Endothelial cell of umbilical vein (primary cell): ENCODE results near the gene MAGI1. TPM values are rescaled to one million over a fixed set of nuclear protein-coding genes. Genes with fewer than 3 reads are reported as not detected.

Experiments
- BruUV-seq: library from RNA; stranded (reverse); fragments of 400-500 nt; replicated peaks from 2 replicates; lab custom pipeline; 2021; lab: Mats Ljungman, UMichigan
- CTCF ChIA-PET: fragments of 300-600, 350-600 bp; sonication (Branson Sonifier 250); formaldehyde crosslinking; loops from one replicate; lab custom pipeline; 2021; ENCODE audit warnings: antibody characterized with exemption, inconsistent platforms; lab: Charles Lee
- POLR2A ChIA-PET: fragments of 300-600, 350-600 bp; sonication (Branson Sonifier 250); formaldehyde crosslinking; loops from one replicate; lab custom pipeline; 2021; ENCODE audit warnings: antibody characterized with exemption, inconsistent platforms; lab: Charles Lee
- DNase-seq: peaks from one replicate; pipeline ENCODE4 v3.0.0-alpha.2; 2011; ENCODE audit warnings: low read depth, low spot score
- FAIRE-seq: peaks from 2 replicates; lab custom pipeline; 2011; peaks lifted over from hg19 to GRCh38; lab: Jason Lieb, UNC
- H2AFZ ChIP-seq: 2 replicates; pipeline ENCODE4 v1.6.0; 2012; ENCODE audit warnings: low read depth, low read length, control low read depth, inconsistent platforms
- H3K27ac ChIP-seq: 2 replicates; pipeline ENCODE4 v1.5.1; 2011; ENCODE audit warnings: low read depth, mild to moderate bottlenecking, control low read depth, low read length, moderate library complexity; ENCODE audit not compliant: insufficient read depth
- H3K27me3 ChIP-seq, 2 experiments: 2 replicates each; pipeline versions ENCODE4 v1.6.0 to v1.6.1; 2011; ENCODE audit warnings: low read length in 2 of 2, mixed read lengths in 1 of 2; ENCODE audit not compliant: control insufficient read depth in 2 of 2, insufficient read depth in 2 of 2
- H3K36me3 ChIP-seq, 2 experiments: 2 replicates in 1 of 2; 3 replicates in 1 of 2; pipeline ENCODE4 v1.5.1; 2011; ENCODE audit warnings: low read length in 2 of 2, mild to moderate bottlenecking in 1 of 2, moderate library complexity in 1 of 2; ENCODE audit not compliant: control insufficient read depth in 2 of 2, insufficient read depth in 2 of 2; ENCODE audit errors: extremely low read depth in 1 of 2
- H3K4me1 ChIP-seq: 3 replicates; pipeline ENCODE4 v1.5.1; 2011; ENCODE audit warnings: mild to moderate bottlenecking, low read length; ENCODE audit not compliant: control insufficient read depth, insufficient read depth; ENCODE audit errors: extremely low read depth
- H3K4me2 ChIP-seq: 2 replicates; pipeline ENCODE4 v1.6.1; 2011; ENCODE audit warnings: low read length, control low read depth, mixed read lengths; ENCODE audit not compliant: insufficient read depth
- H3K4me3 ChIP-seq, 3 experiments: fragments of 200-600 bp in 1 of 3; sonication (generic), shearing (Covaris generic) in 1 of 3; replicated peaks in 1 of 3; 2 replicates each; pipeline ENCODE4 v1.5.1; 2011 to 2016; ENCODE audit warnings: control low read depth in 3 of 3, low read length in 3 of 3, mild to moderate bottlenecking in 2 of 3, inconsistent platforms in 1 of 3, low read depth in 1 of 3, moderate library complexity in 1 of 3; ENCODE audit not compliant: insufficient read depth in 1 of 3
- H3K79me2 ChIP-seq: 2 replicates; pipeline ENCODE4 v1.6.0; 2012; ENCODE audit warnings: low read length, inconsistent platforms; ENCODE audit not compliant: control insufficient read depth, insufficient read depth
- H3K9ac ChIP-seq: replicated peaks from 2 replicates; pipeline ENCODE3; 2011; ENCODE audit warnings: low read length, control low read depth; ENCODE audit not compliant: insufficient read depth; ENCODE audit errors: extremely low read depth
- H3K9me1 ChIP-seq: replicated peaks from 3 replicates; pipeline ENCODE4 v1.6.0; 2011; ENCODE audit warnings: mild to moderate bottlenecking, low read length; ENCODE audit not compliant: control insufficient read depth, insufficient read depth; ENCODE audit errors: extremely low read depth
- H3K9me3 ChIP-seq: replicated peaks from 2 replicates; pipeline ENCODE4 v1.5.1; 2012; ENCODE audit warnings: low read length, inconsistent platforms; ENCODE audit not compliant: control insufficient read depth, insufficient read depth
- H4K20me1 ChIP-seq: replicated peaks from 2 replicates; pipeline ENCODE3; 2011; ENCODE audit warnings: mild to moderate bottlenecking, low read length; ENCODE audit not compliant: control insufficient read depth, insufficient read depth; ENCODE audit errors: extremely low read depth
- CTCF ChIP-seq, 2 donors: IDR thresholded peaks; 1 replicate in 1 of 2; 2 replicates in 1 of 2; pipeline ENCODE4 v1.5.1; 2011; ENCODE audit warnings: low read length in 2 of 2, mild to moderate bottlenecking in 2 of 2, moderate library complexity in 2 of 2, control low read depth in 1 of 2, inconsistent platforms in 1 of 2, low read depth in 1 of 2; ENCODE audit not compliant: insufficient read depth in 1 of 2; ENCODE audit errors: extremely low read depth in 1 of 2
- EZH2 ChIP-seq: IDR thresholded peaks from 2 replicates; pipeline ENCODE4 v1.6.1; 2012; ENCODE audit warnings: borderline replicate concordance, low read depth, mild to moderate bottlenecking, moderate library complexity, low read length, inconsistent platforms; ENCODE audit not compliant: severe bottlenecking
- FOS ChIP-seq: IDR thresholded peaks from 2 replicates; pipeline ENCODE4 v1.6.1; 2011; ENCODE audit warnings: mild to moderate bottlenecking, low read length, moderate library complexity, borderline replicate concordance; ENCODE audit not compliant: insufficient read depth
- GATA2 ChIP-seq: IDR thresholded peaks from 2 replicates; pipeline ENCODE4 v1.7.0; 2011; ENCODE audit warnings: low read depth, mild to moderate bottlenecking, moderate library complexity, mixed read lengths, low read length; ENCODE audit not compliant: insufficient read length, insufficient read depth
- JUN ChIP-seq: IDR thresholded peaks from 2 replicates; pipeline ENCODE4 v1.6.1; 2011; ENCODE audit warnings: borderline replicate concordance, low read depth; ENCODE audit not compliant: insufficient read length, insufficient read depth
- MYC ChIP-seq: IDR thresholded peaks from one replicate; pipeline ENCODE4 v1.6.1; 2011; ENCODE audit warnings: mild to moderate bottlenecking, low read depth, low read length
- POLR2A ChIP-seq: IDR thresholded peaks from 2 replicates; pipeline ENCODE4 v1.6.1; 2012; ENCODE audit warnings: low read depth, mild to moderate bottlenecking, control low read depth, low read length
- POLR2AphosphoS5 ChIP-seq: IDR thresholded peaks from 2 replicates; pipeline ENCODE4 v1.6.1; 2012; ENCODE audit warnings: low read depth, mild to moderate bottlenecking, control low read depth, low read length, moderate library complexity; ENCODE audit not compliant: insufficient read depth
- dilution Hi-C: fragments of 300-500 bp; cut with MboI; formaldehyde crosslinking; loops from one replicate; pipeline ENCODE4 v1.15.0; 2019; ENCODE audit warnings: low sequenced_read_pairs; ENCODE audit not compliant: extremely low pct_ligation_motif_present
- intact Hi-C: fragments of 100-400 bp; cut with micrococcal nuclease; formaldehyde crosslinking; loops from one replicate; pipeline ENCODE4 v1.10.0; 2022
- polyA plus RNA-seq, 4 experiments: library from polyadenylated mRNA; depleted of rRNA in 3 of 4; stranded (reverse) in 3 of 4; unstranded in 1 of 4; fragments of >200 nt; gene quantifications; 2 replicates each; pipeline versions ENCODE4 v1.2.1 to v1.2.3, GENCODE V29; 2011 to 2012; ENCODE audit warnings: missing spikeins in 1 of 4
- total RNA-seq: library from RNA; stranded (reverse); gene quantifications from 2 replicates; pipeline ENCODE4 v1.2.3, GENCODE V29; 2021
- TF ChIP-seq, protein P1 (sequence below): IDR thresholded peaks from 2 replicates; pipeline ENCODE4 v1.6.1; 2011; ENCODE audit not compliant: insufficient read depth, insufficient read length

MAGI1 gene
- total and polyA plus RNA-seq, 2 donors (not counting 3 experiments of a cell fraction or from before 2014, with no cell fraction given) = 10.1 to 47.9 TPM

DNA sequence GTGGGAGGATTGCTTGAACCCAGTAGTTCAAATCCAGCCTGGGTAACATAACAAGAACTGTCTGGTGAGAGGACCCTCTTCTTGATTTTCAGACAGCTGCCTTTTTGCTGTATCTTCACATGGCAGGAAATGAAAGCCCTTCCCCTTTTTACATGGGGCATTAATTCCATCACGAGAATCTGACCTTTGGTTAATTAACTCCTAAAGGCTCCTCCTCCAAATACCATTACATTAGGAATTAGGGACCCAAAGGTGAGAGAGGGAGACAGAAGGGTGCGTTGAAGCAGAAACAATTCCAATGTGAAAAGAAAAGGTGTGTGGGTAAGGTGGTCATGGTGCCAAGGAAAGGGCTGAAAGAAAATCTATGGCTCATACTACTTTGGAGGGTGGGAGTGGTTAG is 536.2 kb downstream of the MAGI1 start:
- H3K27me3 ChIP-seq = peaks cover 0 to 2% of the 10 kb centered on the region in 2 experiments
- no peak overlapping the region for H3K9ac ChIP-seq
- H3K4me2 ChIP-seq = no peak overlapping the region
- intact Hi-C loops (no loop called here), dilution Hi-C loops (no loop called here)
- no peak for FAIRE-seq
- CTCF ChIA-PET = no interaction called here
- no peaks in the 10 kb centered on the region for H3K9me3 ChIP-seq
- H3K27ac ChIP-seq = no peak overlapping the region
- DNase-seq = no peak
- TF ChIP-seq MYC (no peak), FOS (no peak), JUN (no peak), EZH2 (no peak), CTCF (IDR thresholded peaks at IDR 0.05; ENCODE audit: extremely low read depth in 1 of 2, insufficient read depth in 1 of 2, low read depth in 1 of 2, low read length in 2 of 2) (no peak), POLR2A (no peak), POLR2AphosphoS5 (no peak), GATA2 (no peak)
- TF ChIP-seq, protein P1, sequence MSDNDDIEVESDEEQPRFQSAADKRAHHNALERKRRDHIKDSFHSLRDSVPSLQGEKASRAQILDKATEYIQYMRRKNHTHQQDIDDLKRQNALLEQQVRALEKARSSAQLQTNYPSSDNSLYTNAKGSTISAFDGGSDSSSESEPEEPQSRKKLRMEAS = no peak
- no peak overlapping the region for H2AFZ ChIP-seq
- no peaks in the 10 kb centered on the region for H3K36me3 ChIP-seq
- peaks cover 4% of the 10 kb centered on the region for H4K20me1 ChIP-seq
- BruUV-seq = no TSS peak
- POLR2A ChIA-PET = no interaction called here
- H3K9me1 ChIP-seq = no peaks in the 10 kb centered on the region
- no peaks in the 10 kb centered on the region for H3K4me1 ChIP-seq
- no peak overlapping the region for H3K4me3 ChIP-seq
- H3K79me2 ChIP-seq = no peaks in the 10 kb centered on the region
